Measurements from ENCODE around the gene PICK1. TPM values are rescaled to one million over a fixed set of nuclear protein-coding genes. Genes with fewer than 3 reads are reported as not detected.

Gene PICK1
- total and polyA plus RNA-seq, 2 donors (not counting 3 experiments of a cell fraction or from before 2014, with no cell fraction given), result 18.0 to 20.8 TPM

DNA sequence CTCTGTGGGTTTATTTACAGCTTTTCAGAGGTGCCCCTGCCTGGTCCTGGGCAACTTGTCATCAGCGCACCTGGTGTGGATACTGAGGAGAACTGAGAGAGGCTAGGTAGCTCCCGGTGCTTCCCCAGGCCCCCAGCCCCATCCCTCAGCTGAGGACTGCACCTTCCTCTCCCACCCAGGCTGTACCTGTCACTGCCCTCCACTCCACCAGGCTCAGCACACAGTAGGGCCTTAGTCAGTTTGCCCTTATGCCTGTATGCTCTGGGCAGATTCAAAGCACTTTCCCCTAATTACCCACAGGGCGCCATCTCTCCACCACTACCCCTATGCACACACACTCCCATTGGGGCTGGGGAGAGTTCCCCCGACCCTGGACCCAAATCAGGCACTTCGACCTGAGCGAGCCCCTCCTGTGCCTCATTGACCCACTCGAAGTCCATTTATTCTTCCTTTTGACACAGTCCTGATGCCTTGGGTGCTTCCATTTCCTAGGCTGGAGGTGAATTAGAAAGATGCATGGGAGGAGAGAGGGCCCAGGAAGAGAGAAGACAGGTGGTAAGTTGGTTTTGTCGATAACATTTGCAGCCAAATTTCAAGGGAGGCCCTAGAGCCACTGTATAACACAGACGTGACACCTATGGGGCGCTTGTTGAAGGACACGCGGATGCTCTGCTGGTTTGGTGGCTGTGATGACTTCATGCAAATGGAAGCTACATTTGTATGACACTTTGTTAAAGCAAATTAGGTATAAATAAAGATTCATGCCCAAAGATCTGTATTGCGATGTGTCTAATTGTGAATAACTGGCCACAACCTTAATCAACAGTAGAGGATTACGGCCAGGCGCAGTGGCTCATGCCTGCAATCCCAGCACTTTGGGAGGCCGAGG, 13.8 kb upstream of the PICK1 start:
- dilution Hi-C loops (cut with MboI; ENCODE audit: extremely low pct_ligation_motif_present, low sequenced_read_pairs) (no loop called here), intact Hi-C loops (cut with micrococcal nuclease) (no loop called here)
- no peaks in the 10 kb centered on the region for H3K79me2 ChIP-seq (ENCODE audit: control insufficient read depth, insufficient read depth, low read length)
- POLR2A ChIA-PET, result no interaction called here
- no peaks in the 10 kb centered on the region for H3K9me3 ChIP-seq (replicated peaks; ENCODE audit: control insufficient read depth, insufficient read depth, low read length)
- H3K36me3 ChIP-seq (ENCODE audit: control insufficient read depth in 2 of 2, extremely low read depth in 1 of 2, insufficient read depth in 2 of 2, low read length in 2 of 2), result no peaks in the 10 kb centered on the region
- DNase-seq (ENCODE audit: low read depth, low spot score) (no peak), FAIRE-seq (no peak)
- no peak overlapping the region for H3K4me3 ChIP-seq (replicated peaks in 1 of 3; ENCODE audit: insufficient read depth in 1 of 3, low read depth in 1 of 3, low read length in 3 of 3)
- H3K4me1 ChIP-seq (ENCODE audit: control insufficient read depth, extremely low read depth, insufficient read depth, low read length), result no peaks in the 10 kb centered on the region
- H3K27ac ChIP-seq (ENCODE audit: insufficient read depth, low read depth, low read length), result no peak overlapping the region
- H4K20me1 ChIP-seq (replicated peaks; ENCODE audit: control insufficient read depth, extremely low read depth, insufficient read depth, low read length), result no peaks in the 10 kb centered on the region
- no peak overlapping the region for H3K9ac ChIP-seq (replicated peaks; ENCODE audit: extremely low read depth, insufficient read depth, low read length)
- CTCF ChIA-PET, result interaction anchor here (2.2 kb wide), 1 partner anchor 9 kb away, joined by 15 read pairs; no protein-coding TSS in a partner anchor
- no peaks in the 10 kb centered on the region for H3K9me1 ChIP-seq (replicated peaks; ENCODE audit: control insufficient read depth, extremely low read depth, insufficient read depth, low read length)
- no peak overlapping the region for H2AFZ ChIP-seq (ENCODE audit: low read depth, low read length)
- H3K27me3 ChIP-seq (ENCODE audit: control insufficient read depth in 2 of 2, insufficient read depth in 2 of 2, low read length in 2 of 2), result no peaks in the 10 kb centered on the region
- no peak overlapping the region for H3K4me2 ChIP-seq (ENCODE audit: insufficient read depth, low read length)
- no peak for TF ChIP-seq MYC (IDR thresholded peaks at IDR 0.05; ENCODE audit: low read depth, low read length)
- no peak for TF ChIP-seq JUN (IDR thresholded peaks at IDR 0.05; ENCODE audit: borderline replicate concordance, insufficient read depth, insufficient read length, low read depth)
- TF ChIP-seq POLR2AphosphoS5 (IDR thresholded peaks at IDR 0.05; ENCODE audit: insufficient read depth, low read depth, low read length), result no peak
- no peak for TF ChIP-seq FOS (IDR thresholded peaks at IDR 0.05; ENCODE audit: borderline replicate concordance, insufficient read depth, low read length)
- TF ChIP-seq, protein P1, sequence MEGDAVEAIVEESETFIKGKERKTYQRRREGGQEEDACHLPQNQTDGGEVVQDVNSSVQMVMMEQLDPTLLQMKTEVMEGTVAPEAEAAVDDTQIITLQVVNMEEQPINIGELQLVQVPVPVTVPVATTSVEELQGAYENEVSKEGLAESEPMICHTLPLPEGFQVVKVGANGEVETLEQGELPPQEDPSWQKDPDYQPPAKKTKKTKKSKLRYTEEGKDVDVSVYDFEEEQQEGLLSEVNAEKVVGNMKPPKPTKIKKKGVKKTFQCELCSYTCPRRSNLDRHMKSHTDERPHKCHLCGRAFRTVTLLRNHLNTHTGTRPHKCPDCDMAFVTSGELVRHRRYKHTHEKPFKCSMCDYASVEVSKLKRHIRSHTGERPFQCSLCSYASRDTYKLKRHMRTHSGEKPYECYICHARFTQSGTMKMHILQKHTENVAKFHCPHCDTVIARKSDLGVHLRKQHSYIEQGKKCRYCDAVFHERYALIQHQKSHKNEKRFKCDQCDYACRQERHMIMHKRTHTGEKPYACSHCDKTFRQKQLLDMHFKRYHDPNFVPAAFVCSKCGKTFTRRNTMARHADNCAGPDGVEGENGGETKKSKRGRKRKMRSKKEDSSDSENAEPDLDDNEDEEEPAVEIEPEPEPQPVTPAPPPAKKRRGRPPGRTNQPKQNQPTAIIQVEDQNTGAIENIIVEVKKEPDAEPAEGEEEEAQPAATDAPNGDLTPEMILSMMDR (IDR thresholded peaks at IDR 0.05; ENCODE audit: extremely low read depth in 1 of 2, insufficient read depth in 1 of 2, low read depth in 1 of 2, low read length in 2 of 2), result no peak
- no peak for TF ChIP-seq EZH2 (IDR thresholded peaks at IDR 0.05; ENCODE audit: borderline replicate concordance, low read depth, low read length, severe bottlenecking)
- no peak for TF ChIP-seq POLR2A (IDR thresholded peaks at IDR 0.05; ENCODE audit: low read depth, low read length)
- BruUV-seq (replicated peaks), result no TSS peak
